ENCODE results near the gene DNAJC18.
"Not testable (repeated sequence)": the region's sequence is repeated elsewhere in the genome, so short reads cannot be mapped to it uniquely, and the experiment has no call there.

DNAJC18 gene

DNA sequence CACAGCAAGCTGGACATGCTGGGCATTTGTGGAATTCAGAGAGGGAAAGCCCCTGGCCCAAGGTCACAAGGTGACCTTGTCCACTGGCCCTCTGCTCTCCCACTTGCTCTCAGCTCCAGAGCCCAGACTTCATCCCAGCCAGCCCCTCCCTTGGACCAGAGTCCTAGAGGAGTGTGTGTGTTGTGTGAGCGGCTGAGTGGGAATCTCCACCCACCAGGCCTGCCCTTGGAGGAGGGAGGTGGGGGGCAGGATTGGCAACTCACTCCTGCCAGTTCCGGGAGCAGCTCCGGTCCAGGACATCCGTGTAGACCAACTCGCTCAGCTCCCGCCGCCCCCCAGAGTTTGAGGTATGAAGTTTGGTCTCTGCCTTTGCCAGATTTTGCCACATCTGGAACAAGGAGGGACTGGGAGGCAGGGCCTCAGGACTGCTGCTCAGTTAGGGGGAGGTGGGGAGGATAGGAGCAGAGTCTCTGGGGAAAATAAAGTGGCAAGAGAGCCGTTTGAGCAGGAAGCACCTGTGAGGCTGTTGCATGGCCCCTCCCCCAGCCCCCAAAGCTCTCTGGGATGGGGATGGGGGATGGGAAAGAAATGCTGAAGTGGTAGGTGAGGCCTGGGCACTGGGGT, 51.0 kb downstream of the DNAJC18 start:
- no peak for DNase-seq (ENCODE audit: low read depth, low spot score)

DNA sequence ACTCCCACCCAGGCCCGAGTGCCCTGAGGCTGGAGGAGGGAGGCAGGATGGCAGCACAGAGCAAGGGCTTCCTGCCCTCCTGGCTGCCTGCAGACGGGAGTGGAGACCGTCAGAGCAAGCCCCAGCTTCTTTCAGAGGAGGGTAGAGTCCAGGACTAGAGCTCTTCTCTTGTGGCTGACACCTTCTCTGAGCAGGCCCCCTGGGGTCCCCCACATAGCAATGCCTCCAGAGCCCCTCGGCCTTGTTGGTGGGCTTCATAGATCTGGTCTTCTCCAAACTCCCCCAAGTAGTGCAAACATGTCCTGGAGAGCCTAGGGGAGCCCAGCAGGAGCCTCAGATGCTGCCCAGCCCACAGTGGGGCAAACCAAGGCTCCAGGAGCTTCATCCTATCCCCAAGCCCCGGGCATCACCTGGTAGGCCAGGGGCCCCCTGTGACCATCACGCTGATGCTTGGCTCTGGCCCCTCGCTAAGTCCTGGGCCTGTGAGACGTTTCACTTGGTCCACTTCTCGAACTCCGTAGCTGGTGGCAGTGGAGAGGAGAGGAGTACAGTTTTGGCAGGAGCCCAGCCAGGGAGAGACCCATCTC, 51.6 kb downstream of the DNAJC18 start:
- DNase-seq (ENCODE audit: low read depth, low spot score), result no peak

GRCh38 chr5:139386956-139387355, 52.4 kb downstream of the DNAJC18 start:
- DNase-seq (ENCODE audit: low read depth, low spot score), result not testable (repeated sequence)

DNA sequence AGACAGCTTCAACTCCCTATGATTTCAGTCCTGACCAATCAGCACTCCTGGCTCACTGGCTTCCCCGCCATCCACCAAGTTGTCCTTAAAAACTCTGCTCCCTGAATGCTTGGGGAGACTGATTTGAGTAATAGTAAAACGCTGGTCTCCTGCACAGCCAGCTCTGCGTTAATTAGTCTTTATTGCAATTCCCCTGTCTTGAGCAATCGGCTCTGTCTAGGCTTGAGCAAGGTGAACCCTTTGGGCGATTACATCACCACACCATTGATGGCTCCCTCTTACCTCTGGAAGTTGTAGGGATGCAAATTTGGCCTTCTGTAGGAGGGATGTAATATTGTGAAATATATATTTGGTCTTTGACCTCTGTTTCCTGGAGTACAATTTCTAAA, 53.3 kb downstream of the DNAJC18 start:
- DNase-seq (ENCODE audit: low read depth, low spot score), result no peak

GRCh38 chr5:139385061-139386049, 54.0 kb downstream of the DNAJC18 start:
- no peak for DNase-seq (ENCODE audit: low read depth, low spot score)

DNA sequence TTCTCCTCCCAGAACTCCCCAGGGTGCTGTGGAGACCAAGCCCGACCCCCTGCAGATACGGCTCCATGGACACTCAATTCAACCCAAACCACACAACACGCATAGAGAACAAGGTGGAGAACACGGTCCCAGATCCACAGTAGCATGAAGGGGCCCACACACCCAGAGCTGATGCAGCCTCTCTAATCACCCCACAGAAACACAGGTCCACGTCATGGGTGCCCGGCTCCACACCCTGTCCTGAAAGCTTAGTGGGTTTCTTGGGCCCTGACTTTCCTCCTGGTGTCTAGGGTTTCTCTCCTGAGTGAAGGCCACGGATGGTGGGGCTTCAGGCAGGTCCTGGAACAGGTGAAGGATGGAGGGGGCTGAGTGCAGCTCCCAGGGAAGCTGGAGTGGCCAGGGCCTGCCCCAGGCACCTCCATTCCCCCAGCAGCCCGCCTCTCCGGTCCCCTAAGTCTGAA, 54.7 kb downstream of the DNAJC18 start:
- no peak for DNase-seq (ENCODE audit: low read depth, low spot score)

DNA sequence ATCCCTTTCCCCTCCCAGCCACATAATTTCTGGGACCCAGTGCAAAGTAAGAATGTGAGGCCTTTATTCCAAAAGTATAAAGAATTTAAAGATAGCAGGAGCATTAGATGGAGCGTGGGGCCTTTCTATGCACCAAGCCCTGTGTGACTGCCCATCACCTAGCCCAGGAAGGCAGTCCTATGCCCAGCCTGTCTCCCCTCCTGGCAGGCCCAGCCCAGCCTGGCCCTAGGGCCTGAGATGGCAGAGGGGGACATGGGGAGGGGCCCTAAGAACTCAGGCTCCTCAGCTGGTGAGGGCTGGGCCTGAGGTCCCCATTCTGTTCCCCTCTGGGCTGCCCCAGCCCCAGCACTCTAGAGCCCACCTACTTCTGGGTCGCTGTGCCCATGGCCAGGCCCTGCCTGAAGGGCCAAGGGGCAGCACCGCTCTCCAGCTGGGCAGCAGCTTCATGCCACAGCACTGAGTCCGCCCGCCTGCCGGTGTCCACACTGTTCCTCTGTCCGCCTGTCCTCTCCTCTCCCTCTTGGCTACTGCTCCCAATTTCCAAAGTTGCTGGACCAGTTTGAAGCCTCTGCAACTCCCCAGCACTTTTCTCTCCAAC, 55.2 kb downstream of the DNAJC18 start:
- DNase-seq (ENCODE audit: low read depth, low spot score), result no peak

DNA sequence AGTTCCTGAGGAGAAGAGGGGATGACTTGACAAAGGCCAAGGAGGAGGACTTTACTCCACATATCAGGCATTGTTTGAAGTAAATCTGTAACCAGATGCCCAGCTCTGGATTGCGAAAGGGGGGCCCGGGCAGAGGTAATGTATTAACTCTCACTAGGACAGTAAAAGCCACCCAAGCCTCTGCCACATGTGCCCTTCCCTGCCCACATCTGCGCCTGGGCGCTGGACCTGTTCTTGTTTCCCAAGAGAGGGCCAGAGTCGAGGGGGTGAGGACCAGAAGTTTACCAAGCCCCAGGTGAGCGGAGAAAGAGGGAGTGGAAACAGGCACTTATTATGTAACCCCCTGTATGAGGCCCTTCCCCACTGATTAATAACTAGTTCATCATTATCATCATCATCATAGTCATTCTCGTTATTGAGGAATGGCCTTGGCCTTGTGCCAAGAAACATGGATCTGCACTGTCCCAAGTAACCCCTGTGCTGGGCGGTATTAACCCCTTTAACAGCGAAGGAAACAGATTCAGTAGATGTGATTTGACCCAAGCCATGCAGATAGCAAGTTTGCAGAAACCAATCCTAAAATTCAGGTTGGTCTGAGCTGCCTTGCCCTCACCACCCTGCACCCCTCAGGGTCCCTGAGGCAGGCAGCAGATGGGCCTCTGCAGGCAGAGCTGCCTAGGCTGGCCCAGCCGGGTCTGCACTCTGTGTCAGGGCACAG, 55.9 kb downstream of the DNAJC18 start, which contains the start of gene SLC23A1:
Gene SLC23A1 (minus strand): TSS at position 23 of the 718 bp plus-strand sequence. CDS start 44 bp downstream, outside the sequence.
- no peak for DNase-seq (ENCODE audit: low read depth, low spot score)

DNA sequence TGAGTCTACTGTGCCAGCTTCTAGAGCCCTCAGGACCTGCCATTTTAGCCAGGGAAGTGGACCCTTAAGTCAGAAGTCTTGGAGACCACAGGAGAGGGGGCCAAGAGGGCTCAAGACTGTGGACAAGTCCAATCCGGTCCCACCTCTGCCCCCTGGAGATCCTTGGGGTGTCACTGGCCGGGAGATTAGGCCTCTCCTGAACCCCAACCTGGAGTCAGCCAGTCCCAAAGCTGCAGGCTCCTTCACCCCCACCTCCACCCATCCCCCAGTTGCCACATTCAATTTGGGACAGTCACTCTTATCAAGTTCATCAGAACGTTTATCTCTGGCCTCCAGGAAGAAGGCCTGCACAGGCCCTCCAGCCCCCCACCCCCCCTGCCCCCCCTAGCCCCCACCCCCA, 56.5 kb downstream of the DNAJC18 start:
- no peak for DNase-seq (ENCODE audit: low read depth, low spot score)

DNA sequence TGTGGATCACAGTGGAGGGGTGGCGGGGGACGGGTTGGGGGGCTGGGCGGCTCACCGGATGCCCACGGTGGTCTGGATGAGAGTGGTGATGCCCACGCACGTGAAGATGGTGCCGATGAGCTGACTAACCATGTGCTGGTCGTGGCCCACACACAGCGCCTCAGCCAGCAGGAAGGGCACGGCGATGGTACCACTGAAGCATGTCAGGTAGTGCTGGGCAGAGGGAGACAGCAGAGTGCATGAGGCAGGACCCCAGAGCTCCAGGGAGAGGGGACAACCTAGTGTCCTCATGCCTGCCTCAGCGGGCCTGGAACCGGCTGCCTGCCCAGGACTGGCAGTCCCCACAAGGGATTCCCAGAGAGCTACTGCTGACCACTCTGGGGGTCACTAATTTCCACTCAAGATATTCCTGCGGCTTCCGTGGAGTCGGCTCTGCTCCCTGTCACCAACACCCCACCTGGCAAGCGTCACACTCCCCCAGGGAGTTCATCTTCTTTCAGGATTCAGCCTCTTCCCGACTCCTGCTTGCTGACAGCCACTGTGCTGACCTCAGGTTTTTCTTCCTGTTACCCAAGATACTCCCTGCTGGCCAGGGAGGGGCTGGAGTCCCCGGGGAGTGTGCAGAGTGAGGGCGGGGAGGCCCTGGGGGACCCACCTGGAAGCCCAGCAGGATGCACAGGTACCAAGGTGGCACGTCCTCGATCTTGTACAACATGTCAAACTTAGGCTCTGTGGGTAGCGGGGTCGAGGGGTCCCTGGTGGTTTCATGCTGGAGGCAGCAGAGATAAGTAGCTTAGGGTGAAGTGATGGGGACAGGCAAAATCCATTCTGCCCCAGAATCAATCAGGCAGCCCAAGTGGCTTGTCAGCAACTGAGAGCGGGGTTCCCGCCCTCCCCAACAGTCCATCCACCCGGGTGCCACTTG, 57.2 kb downstream of the DNAJC18 start:
- DNase-seq (ENCODE audit: low read depth, low spot score), result no peak

DNA sequence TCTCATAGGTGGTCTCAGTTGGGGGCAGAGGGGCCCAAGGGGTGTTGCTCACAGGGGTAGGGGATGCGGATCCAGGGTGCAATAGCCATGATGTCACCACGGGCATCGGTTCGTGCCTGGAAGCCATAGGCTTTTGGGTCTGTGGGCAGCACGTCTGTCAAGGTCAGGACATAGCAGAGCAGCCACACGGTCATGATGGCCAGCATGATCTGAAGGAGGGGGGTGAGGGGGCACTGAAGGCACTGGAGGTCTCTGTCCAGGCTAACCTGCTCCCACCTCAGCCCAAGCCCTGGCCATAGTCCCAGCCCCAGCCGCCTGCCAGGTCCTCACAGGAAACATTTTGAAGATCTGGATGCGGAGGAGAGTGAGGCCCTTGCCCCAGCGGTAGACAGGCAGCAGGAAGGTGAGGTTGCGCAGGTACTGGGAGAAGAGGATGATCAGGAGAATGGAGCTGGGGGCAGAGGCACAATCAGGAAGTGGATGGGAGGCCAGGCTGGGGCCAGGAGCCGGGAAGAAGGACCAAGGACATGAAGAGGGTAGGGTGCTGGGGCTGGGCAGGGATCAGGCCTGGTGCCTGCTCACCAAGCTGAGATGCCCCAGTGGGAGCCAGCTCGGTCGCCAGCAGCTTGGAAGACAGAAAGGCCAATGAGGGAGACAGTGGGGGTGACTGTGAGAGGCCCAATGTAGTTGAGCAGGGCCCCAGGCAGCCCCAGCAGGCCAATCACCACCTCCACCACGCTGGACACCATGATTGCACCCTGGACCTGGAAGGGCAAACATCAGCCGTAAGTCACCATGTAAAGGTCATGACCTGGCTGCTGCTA, 59.5 kb downstream of the DNAJC18 start:
- no peak for DNase-seq (ENCODE audit: low read depth, low spot score)

DNA sequence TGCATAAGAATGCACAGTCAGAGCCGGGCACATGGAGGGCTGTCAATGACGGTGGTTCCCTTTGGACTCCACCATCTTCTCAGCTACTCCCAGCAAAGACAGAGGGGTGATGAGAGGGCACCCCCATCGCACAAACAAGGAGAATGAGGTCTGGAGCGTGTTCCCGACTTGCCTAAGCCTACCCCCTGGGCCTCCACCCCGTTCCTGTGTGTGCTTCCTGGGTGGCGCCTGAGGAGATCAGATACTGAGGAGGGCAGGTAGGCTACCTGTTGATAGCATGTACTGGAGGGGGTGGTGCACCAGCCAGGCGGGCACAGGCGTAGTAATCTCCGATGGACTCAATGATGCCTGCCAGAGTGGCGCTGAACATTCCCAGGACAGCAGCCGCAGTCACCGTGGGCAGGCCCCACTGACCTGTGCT, 60.4 kb downstream of the DNAJC18 start:
- DNase-seq (ENCODE audit: low read depth, low spot score), result no peak

- DNase-seq (ENCODE audit: low read depth, low spot score), result no peak
Measured at GRCh38 chr5:139378101-139378825, 61.1 kb downstream of the DNAJC18 start.

DNA sequence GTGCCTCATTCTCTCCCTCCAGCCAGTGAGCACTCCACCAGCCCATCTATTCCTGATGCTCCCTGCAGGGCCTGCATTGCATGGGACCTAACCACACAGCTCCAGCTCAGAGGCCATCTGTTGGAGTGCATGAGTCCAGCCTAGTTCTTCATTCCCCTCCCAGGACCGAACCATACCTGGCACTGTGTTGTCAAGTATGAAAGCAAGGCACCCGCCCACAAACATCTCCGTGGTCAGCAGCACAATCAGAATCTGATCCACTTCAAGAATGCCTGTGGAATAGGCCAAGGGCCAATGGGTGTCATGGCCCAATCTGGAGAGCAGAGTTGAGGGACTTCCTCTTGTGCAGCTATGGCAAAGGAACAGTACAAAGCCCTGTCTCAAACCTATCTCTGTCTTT, 62.1 kb downstream of the DNAJC18 start:
- DNase-seq (ENCODE audit: low read depth, low spot score), result no peak

DNA sequence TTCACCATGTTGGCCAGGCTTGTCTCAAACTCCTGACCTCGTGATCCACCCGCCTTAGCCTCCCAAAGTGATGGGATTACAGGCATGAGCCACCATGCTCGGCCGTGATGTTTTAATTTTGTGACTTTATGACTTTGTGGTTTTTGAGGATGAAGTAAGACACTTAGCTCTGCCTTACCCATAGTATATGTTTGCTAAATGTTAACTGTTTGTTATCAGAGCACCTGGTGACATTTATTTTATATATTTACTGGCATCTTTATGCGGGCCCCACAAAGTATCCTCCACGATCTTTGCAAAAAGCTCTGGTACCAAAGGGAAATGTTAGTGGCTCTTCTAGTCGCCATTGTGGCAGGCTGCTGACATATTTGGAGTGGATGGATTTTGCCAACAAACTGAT, 63.0 kb downstream of the DNAJC18 start:
- DNase-seq (ENCODE audit: low read depth, low spot score), result no peak

DNA sequence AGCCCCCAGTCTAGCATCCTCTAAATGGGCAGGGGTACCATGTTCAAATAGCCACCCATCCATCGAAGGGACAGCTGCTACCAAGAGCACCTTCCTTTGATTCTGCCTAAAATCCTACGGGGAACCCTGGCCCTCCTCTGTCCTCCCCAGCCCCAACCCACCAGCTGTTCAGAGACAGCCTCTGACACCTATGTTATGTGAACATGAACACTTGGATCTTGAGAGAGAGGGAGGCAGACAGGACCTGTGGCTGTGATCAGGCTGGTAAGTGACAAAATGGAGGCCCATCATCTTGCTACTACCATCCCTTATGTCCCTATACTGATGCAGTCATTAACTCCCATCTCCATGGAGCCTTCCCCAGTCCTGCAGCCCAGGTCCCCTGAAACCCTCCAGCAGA, 64.4 kb downstream of the DNAJC18 start:
- no peak for DNase-seq (ENCODE audit: low read depth, low spot score)

GRCh38 chr5:139371482-139372435, 67.6 kb downstream of the DNAJC18 start:
- no peak for DNase-seq (ENCODE audit: low read depth, low spot score)
